Stimulated activated CD4-positive, alpha-beta T cell treated with anti-CD3 and anti-CD28 coated beads, Interleukin-1b, Interleukin-23, amount 100 ng/mL, for 24 hours (primary cell): ENCODE measurements around the gene TBC1D14.
"Not testable (repeated sequence)": the region's sequence is repeated elsewhere in the genome, so short reads cannot be mapped to it uniquely, and the experiment has no call there.

Source experiments
- DNase-seq, 4 experiments: peaks; one replicate each; pipeline ENCODE4 v3.0.0-alpha.2; 2020; ENCODE audit warnings: low read depth in 4 of 4, low spot score in 1 of 4

Gene TBC1D14

DNA sequence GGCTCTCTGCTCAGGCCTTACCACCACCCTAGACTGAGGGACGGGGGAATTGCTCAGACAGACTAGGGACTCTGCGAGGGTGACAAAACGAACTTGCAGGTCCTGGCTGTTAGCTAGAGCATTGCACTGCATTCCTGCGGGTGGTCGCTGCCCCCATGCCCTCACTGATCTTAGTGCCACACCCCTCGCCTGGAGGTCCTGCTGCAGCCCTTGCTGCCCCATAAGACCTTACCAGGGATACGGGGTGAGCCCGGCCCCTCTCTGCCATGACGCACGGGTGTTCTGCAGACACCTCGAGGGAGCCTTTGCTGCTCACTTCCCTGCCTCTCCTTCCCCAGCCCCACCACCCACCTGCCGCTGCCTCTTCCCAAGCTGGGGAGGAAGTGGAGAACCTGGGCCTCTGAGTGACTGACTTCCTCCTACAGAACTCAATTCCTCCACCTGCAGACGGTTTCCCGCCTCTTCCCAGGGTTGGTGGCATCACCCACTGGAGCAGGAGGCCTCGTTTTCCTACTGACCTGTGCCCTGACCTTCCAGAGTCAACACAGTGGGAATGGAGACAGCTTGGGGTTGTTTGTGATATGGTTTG, 19.8 kb upstream of the TBC1D14 start:
- DNase-seq, result no peak

- DNase-seq, result no peak
These were observed 19.3 kb upstream of the TBC1D14 start for GRCh38 chr4:6890358-6890757.

GRCh38 chr4:6890971-6891370, 18.7 kb upstream of the TBC1D14 start:
- DNase-seq, result not testable (repeated sequence)

- no peak for DNase-seq
These were observed 18.0 kb upstream of the TBC1D14 start for GRCh38 chr4:6891436-6892170.

- no peak for DNase-seq
These were observed 17.3 kb upstream of the TBC1D14 start for GRCh38 chr4:6892190-6892908.

- no peak for DNase-seq
These were observed 16.8 kb upstream of the TBC1D14 start for GRCh38 chr4:6892909-6893202.

- no peak for DNase-seq
These were observed 16.1 kb upstream of the TBC1D14 start for GRCh38 chr4:6893449-6894085.

DNA sequence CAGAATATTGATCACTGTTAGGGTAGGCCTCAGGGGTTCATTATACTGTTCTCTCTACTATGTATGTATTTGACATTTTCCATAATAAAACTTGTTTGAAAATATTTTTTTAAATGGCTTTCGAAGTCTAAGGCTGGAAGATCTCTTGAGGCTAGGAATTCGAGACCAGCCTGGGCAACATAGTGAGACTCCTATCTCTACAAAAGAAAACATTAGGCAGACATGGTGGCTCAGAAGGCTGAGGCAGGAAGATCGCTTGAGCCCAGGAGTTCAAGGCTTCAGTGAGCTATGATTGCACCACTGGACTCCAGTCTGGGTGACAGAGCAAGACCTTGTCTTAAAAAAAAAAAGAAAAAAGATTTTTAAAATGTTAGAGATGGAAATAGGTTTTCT, 15.5 kb upstream of the TBC1D14 start:
- no peak for DNase-seq

GRCh38 chr4:6894528-6895498, 14.8 kb upstream of the TBC1D14 start:
- no peak for DNase-seq

- DNase-seq, result no peak
These were observed 13.6 kb upstream of the TBC1D14 start for GRCh38 chr4:6896035-6896434.

DNA sequence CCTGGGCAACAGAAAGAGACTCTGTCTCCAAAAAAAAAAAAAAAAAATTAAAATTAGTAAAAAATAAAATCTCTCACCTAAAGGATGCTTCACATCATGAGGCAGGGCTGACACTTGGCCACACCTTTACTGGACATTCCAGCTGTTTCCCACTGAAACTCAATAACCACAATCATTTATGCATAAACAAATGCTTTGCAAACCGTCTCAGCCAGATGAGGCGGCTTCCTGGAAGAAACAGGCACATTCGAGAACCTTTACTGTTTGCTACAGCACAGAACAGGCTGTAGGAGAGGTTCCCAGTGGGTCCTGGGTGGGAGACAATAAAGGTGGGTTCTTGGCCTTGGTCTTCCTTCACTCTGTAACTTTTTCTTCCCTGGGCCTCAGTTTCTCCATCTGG, 10.9 kb upstream of the TBC1D14 start:
- DNase-seq, result no peak

DNA sequence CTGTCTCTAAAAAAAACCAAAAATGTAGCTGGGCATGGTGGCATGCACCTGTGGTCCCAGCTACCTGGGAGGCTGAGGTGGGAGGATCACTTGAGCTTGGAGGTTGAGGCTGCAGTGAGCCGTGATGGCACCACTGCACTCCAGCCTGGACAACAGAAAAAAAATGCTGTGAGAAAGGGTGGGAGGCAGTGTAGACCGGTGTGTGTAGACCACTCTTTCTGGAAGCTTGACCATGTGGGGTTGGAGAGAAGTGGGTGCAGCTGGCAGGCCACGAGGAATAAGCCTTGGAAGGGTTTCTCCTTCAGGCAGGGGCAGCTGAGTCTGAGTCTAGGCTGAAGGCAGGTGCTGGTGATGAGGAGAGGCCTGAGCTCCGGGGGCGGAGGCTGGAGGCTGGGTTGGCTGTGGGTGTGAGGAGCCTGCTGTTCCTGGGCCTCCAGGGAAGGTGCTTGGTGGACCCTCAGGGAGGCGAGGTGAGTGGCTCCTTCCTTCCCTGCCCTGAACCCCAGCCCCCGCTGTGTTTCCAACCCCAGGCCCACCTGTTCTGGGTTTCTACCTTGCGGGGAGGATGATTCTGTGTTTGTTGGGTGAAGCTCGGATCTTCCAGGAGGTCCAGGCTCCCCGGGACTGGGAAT, 9.3 kb upstream of the TBC1D14 start:
- no peak for DNase-seq

GRCh38 chr4:6900956-6901355, 8.7 kb upstream of the TBC1D14 start:
- DNase-seq, result no peak

- DNase-seq, result no peak
These were observed 7.8 kb upstream of the TBC1D14 start for GRCh38 chr4:6901669-6902317.

GRCh38 chr4:6902318-6903042, 7.1 kb upstream of the TBC1D14 start:
- no peak for DNase-seq

- DNase-seq, result no peak
These were observed 3.8 kb upstream of the TBC1D14 start for GRCh38 chr4:6905516-6906445.

GRCh38 chr4:6906486-6906885, 3.1 kb upstream of the TBC1D14 start:
- DNase-seq, result not testable (repeated sequence)

DNA sequence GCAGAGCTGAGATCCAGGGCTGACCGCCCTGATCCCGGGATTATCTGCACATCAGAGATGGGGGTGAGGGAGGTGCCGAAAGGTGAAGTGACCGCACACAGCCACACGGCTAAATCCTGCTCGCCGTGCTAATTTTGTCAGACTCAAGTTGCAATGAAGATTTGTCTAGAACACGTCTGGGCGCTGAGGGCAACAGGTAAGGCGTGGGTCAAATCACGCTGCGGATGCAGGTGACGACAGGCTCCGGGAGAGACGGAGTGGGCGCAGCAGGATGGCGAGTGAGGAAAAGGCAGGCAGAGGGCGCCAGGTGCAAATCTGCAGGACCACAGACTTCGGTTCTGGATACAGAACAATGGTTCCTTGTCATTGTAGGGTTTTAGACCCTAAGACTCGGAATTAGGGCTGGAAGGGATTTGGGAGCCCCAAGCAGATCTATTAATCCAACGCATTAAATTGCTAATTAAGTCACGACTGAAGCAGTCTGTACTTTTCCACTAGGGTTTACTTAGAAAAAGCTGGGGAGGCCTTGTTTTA, 1.9 kb upstream of the TBC1D14 start:
- no peak for DNase-seq
